ENCODE measurements around the gene SYNDIG1.

The SYNDIG1 gene

DNA sequence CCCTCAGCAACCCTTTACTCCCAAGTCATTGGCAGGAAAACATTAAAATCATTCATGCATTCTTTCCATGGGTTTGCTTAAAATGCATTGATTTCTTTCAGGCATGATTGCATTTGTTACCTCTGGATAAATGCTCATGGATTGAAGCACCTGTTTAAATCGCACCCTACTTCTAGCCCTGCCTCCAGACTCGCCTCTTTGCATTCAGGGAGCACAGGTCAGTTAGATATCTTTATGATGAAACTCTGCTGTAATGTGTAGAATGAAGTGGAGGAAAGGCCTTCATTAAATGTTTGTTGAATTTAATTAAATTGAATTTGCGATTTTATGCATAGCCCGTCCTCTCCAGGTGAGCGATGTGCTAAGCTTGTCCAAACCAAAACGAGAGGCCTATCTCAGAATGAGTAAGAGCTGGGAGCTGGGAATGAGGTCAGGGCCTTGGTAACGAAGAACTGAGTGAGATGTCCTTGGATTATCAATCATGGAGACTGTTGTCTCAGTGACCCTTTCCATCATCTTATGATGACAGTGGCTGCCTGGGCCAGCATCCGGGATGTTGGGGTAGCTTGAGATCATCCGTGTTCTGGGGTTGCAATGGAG lies 210.1 kb downstream of the SYNDIG1 start:
- no peak for DNase-seq

DNA sequence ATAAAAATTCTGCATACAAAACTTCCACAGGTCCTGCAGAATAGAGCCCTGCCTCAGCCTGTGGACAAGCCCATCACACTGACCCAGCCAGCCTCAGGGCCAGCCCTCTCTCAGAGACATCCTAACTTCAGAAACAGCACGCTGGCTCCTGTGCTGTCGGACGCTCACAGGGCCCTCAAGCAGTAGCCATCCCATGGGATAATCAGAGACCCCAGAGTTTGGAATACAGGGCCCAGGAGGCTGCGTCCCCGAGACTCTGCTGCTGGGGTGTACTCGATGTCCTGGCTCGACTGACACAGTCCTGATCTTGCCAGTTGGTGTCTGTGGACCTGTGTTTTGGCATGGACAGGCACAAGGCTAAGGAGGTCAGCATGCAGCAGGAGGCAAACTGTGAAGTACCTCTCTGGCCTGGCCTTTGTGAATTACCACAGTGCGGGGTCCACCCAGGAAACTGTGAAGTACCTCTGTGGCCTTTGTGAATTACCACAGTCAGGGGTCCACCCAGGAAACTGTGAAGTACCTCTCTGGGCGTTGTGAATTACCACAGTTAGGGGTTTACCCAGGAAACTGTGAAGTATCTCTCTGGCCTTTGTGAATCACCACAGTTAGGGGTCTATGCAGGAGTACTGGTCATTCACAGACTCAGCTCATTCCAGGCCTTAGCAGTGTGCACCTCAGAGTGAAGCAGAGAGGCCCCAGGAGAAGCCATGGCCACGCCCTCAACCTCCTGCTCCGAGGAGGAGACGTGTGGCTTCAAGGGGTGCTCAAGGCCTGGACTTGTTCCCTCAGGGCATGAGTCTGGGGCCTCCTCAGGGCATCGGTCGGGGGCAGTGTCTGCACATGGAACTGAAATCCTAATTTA lies 212.4 kb downstream of the SYNDIG1 start:
- DNase-seq, result no peak

DNA sequence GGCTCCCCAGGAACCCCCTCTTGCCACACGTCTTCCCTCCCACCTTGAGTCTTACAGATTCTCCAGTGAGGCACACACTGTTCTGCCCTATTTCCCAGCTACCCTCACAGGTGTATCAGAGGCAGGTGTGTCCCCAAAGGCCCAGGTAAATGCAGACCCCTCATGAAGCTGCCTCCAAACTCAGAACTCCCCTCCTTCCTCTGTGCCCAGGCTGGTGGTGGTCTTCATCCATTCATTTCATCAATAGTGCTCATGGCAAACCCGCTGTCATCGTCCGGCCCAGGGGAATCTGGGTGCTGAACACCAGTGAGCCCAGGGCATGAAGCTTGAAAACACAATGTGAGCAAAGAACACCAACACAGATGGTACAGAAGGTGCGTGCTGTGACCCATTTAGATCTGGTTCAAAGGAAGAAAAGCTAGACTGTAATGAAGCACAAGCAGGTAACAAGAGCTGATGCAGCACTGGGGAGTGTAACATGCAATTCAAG lies 213.1 kb downstream of the SYNDIG1 start:
- no peak for DNase-seq

DNA sequence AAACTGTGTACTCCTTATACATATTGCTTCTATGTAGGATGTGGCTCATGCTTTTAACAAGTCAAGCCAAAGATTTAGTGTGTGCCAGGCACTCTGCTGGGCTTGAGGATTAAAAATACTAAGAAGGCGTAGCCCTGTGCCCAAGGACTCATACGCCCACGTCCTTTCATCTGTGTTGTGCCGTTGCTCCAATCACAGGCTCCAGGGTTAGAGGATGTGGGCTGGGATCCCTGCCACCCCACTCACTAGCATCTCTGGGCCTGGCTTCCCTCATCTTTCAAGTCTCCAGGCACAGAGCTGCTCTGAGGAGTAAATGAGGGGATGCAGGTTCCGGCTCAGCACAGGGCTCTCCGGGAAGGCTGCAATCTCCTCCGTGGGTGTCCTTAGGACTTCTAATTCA lies 214.2 kb downstream of the SYNDIG1 start:
- DNase-seq, result no peak

DNA sequence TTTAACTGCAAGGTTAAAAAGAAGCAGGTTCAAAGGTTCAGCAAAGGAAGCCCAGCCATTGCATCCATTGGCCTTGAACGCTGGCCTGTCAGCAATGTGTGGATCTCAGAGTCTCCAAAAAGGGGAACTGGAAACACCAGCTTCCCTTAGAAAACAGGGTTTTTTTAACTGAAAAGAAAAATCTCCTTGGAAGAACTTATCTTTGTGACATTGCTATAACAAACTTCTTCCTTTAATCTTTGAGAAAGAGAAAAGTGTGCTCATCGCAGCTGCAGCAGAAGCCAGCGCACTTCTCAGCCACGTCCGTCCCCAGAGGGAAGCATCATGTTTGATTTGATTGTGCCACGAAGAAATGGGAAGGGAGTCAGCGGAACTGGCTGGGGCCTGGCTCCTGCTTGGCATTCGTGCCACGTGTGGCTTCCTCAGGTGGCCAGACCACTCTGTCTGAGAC lies 215.0 kb downstream of the SYNDIG1 start:
- peak; percentile 20 to 41 for DNase-seq

DNA sequence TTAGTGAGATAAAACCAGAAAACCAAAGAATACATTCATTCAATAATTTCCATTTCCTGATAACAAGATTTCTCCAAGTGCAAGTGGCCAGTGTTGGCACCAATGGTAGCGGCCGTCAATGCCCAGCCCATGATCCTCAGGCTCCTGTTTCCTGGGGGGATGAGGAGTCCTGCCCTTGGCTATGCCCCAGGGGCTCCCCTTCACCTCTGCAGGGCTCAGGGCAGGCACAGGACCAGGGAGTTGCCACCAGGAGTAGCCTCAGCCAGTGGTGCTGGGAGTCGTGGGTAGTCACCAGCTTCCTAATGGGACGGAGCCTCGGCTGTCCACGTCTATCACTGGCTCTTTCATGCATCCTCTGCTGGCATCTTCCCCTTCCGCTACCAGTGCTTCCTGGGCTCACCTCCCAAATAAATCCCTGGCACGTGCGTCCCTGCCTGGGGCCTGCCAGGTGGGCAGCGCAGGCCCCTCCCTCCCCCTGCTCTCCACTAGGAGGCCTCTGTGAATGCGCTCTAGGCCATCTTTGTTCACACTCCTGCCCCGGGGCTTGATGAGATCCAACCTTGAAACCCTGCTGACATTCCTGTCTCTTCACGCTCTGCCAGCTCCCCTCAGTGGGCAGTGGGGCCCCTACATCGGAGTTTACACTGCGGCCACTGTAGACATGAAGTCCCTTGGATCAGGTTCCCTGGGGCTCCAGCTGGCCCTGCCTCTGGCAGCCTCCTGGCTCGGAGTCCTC lies 215.7 kb downstream of the SYNDIG1 start:
- DNase-seq, result no peak

DNA sequence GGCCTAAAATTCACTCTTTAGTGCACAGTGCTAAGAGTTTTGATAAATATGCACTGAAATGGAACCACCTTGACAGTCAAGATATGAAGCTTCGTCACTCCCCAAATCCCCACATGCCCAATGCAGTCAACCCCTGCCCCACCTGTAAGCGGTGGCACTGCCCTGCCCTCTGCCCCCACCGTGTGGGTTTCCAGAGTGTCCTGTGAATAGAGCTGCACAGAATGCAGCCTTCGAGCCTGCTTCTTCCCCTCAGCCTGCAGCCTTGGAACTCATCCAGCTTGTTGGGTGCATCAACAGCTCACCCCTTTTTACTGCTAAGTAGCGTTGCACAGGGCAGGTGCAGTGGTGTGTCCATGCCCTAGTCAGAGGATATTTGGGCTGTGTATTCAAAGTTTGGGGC lies 216.3 kb downstream of the SYNDIG1 start:
- DNase-seq, result no peak

DNA sequence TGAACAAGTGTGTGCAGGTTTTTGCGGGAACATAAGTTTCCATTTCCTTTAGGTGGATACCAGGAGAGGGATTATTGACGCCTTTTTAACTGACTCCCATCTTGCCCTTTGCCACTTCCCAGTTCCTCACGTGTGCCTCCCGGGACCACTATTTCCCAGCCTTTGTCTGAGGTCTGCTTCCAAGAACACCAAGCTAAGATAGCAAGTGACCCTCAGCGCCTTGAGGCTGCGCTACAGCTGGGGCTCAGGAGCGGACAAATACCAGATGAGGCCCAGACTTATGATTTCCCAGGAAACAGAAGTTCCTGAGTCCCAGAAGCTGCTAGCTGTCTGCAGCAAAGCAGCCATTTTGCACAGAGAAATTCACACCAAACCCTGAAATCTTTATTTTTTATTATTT lies 216.7 kb downstream of the SYNDIG1 start:
- DNase-seq, result no peak

DNA sequence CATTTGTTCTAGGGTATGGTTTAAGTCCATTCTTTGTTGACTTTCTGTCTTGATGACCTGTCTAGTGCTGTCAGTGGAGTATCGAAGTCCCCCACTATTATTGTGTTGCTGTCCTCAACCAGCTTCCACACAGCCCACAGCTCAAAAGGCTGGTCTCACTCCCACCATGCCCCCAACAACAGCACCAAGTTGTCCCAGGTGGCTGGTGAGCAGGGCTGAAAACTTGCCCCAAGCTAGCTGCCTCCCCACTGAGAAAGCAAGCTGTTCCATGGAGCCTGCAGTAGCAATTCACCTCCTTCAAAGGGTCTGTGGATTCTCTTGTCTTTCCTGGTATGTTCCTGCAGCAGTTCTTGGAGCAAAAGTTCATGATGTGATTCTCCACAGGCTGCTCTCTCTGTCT lies 221.0 kb downstream of the SYNDIG1 start:
- DNase-seq, result no peak

DNA sequence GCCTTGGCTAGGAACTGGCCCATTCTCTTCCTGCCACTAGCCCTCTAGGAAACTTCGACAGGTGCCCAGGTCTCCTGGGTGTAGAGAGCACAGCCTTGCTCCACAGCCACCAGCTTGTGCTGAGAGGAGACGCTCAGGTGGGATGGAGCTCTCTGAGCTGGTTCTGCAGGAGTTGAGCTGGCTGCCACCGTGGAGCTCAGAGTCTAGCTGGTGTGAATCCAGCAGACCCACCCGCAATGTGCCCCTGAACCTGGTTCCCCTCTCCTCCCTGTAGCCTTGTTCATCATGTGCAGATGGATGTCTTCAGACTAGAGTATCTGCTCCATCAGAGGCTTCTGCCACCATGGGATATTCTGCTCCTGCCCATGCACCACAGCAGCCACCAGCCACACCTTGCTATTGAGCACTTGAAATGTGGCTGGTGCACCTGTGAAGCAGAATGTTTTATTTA lies 222.5 kb downstream of the SYNDIG1 start:
- DNase-seq, result no peak

DNA sequence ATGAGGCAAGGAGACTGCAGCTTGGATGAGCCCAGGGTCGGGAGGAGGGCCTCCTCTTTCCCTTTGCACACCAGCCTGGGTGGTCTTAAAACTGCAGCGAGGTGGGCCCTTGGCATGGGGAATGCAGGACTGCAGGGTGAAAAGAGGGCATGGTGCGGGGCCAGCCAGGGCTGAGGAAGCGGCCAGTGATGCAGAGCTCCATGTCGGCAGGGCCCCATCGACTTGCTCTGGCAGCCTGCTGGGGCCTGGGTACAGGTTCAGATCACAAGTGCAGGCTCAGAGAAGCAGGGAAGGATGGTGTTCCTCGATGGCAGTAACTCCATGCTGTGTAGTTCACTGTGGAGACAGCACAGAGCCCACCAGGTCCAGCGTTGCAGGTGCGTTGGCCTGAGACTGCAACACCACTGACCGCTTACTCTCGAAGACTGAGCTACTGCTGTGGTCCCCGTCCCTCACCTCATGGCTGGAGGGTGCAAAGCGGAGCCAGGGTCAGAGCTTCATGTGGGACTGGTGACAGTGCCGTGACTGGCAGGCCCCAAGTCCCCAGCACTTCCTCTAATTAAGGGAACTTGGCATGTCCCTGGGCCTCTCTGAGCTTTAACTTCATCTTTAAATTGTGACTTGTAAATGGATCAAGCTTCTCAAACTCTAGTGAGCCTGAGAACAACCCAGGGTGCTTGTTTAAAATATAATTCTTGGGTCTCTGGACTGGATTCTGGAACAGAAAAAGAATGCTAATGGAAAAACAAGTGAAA lies 223.2 kb downstream of the SYNDIG1 start:
- DNase-seq, result no peak

DNA sequence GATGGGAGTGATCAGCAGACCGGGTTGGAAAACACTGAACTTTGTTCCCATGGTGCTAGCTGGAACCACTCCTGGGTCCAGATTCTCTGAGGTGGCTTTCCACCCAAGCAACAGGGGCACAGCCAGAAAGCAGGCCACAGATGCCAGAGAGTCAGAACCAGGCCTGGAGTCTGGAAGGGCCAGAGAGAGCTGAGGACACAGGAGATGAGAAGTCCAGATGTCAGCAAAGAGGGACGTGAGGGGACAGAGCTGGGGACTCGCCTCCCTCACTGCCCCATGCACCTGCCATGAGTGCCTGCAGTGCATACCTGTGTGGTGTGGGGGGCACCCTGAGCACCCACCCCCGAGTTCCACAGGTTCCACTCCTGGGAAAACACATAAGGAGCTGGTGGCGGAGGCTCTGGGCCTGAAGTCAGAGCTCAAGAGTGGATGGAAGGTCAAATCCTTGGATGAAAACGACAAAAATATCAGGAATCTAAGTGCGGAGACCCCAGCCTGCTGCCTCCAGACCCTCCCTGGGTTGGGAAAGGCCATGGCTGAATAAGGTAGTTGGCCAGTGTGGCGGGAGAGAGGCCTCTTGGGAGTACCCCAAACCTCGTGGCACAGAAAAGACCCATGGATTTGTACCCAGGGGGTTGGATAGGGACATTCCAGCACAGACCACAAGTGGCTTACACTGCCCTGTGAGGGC lies 224.2 kb downstream of the SYNDIG1 start:
- DNase-seq, result no peak

DNA sequence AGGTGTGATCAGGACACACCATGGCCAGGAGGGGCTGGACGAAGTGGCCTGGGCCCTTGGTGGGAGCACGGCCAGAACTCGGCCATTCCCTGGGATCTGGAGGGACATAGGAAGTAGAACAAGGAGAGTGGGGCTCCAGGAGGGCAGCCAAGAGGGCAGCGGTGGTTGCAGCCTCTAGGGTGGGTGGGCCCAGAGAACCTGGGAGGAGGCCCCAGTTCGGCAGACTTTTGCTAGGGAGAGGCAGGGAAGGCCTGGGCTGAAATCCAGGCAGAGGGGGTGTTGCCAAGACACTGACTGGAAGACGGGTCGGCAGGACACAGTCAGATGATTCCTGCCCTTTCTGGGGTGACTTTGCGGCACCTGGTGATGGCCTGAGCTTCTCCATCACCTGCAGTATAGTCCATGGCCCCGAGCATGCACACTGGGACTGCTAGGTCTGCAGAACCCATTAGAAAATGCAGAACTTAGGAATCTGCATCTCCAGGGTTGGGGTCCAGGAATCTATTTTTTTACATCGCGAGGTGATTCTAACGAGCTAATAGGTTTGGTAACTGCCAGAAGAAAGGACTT lies 224.8 kb downstream of the SYNDIG1 start:
- no peak for DNase-seq

DNA sequence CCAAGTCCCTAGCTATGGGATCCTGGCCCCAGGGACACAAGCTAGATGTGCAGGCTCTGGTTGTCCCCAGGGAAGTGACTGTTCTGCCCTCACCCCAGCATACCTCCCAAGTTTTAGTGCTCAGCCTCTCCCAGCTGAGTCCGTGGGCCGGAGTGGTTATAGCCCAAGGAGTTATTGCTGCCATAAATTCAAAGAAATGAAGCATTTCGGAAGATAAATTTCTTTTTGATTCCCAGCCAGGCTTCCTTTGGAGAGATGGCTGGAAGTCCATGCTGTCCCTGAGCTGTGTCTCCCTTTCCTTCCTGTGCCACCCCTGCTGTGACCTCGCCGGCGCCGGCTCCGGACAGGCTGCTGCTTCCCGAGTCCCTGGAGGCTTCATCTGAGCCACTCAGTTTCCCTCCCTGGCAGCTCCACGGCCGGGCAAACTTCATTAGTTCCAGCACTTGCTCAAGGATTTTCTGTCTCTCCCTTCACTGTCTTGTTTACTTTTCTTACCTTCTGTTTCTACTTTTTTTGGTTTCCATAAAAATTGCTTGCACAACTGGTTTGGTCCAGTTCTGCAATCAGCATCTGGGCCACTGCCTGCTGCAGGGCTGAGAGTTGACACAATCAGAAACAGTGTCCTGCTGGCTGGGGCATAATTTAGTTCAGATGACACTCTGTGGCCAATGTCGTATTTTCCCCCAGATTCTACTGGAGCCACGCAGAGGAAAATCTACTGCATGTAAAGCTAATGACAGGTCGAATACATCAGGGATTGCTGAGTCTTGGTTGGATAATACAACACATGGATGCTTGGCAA lies 225.5 kb downstream of the SYNDIG1 start:
- no peak for DNase-seq

DNA sequence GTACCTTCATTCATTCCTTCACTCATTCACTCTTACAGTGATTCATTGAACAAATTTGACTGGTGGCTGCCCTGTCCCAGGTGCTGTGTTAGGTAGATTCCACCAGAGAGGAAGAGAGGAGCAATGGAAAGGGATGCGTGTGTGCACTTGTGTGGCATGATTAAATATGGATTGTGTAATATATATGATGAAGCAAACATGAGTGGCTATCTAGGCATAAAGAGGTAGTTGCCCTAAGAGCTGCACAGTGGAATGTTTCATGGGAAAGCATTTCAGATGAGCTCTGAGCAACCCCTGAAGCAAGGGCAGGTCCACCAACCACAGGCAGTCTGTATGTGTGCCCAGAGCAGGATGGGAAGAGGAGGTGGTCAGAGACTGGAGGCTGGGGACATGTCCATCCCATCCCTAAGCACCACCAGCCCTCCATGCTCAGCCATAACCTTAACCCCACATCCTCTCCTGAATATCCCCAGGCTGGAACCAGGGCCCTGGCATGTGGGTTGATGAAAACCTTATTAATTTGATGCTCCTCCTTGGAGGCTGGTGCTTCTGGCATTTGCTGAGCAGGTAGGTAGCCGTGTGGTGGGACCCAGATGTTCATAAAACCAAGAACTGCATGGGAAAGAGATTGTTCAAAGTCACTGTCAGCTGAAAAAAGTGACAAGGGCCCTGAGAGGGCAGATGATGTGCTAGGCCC lies 226.2 kb downstream of the SYNDIG1 start:
- no peak for DNase-seq

DNA sequence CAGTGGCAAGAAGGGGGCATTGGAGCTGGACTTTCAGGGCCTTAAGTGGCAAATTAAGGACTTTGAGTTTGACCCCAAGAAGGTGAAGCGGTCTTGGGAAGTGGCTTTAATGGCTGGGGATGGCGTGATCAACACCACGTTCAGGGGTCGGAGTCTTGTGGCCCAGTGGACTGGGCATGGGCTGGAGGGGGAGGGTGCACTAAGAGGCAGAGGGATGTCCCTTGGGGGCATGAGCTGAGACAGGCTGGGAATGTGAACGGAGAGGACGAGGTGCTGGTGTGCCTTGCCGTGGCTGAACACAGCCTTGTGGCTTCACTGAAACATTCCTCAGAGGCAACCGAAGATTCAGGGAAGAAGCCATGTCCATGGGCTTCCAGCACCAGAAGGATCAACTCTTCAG lies 227.0 kb downstream of the SYNDIG1 start:
- DNase-seq, result no peak

DNA sequence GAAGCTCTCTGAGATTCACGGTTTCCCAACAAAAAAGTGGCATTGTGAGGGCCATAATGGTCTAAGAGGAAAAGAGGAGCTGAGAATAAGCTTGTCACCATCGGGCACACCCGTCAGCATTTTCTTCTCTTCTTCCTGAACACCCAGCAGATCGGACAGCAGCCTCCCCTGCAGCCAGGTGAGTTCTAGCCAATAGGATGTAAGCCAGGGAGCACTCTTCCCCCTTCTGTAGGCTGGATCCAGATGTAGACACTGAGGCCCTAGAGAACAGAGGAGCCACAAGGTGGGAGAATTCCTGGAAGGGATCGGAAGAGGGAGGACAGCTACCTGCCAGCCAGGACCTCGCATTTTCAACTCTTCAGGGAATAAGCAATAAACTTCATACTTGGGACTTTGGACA lies 228.0 kb downstream of the SYNDIG1 start:
- DNase-seq, result no peak

DNA sequence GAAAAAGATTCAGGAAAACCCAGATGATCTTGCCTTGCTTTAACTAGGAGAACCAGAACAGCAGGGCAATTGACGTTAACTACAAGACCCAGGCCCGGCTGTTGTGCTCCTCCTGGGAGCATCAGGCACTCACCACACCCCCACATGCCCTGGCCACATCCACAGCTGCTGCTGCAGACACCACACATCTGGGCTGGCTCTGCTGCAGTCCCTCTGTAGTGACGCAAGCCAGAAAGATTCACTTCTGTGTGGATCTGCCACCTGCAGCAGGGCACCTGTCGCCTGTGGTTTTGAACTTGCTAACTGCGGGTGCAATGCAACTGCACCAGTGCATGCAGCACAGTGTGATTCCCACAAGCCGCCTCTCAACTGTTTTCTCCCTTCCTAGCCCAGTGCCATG lies 228.8 kb downstream of the SYNDIG1 start:
- DNase-seq, result no peak

DNA sequence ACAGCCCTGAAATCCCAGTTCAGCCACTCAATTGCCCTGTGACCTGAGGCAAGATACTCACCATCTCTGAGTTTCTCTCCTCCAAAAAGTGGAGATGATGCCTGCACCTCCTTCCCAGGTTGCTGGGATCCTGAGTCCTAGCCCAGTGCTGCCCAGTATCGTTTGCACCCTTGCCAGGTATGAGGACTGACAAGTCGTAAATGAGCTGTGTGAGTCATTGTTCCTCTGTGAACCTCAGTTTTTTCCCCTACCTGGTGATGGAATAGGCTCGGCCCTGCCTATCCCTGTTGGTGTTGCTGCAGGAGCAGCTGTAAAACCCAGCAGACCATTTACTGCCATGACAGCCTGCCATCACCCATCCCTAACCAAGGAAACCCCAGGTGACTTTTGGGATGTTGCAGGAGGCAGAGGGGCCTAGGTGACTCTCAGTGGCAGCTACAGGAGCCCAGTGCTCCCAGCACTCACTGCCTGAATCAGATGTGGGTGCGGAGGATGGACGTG lies 229.3 kb downstream of the SYNDIG1 start:
- DNase-seq, result no peak

Data from inflammatory macrophage treated with lipopolysaccharide for 1 hour (primary cell).